Vagina (tissue), 2 donors: ENCODE data around the gene DYNLT3.

ENCODE experiments used
- POLR2A ChIP-seq, 2 donors: fragments of 450-650 bp; IDR thresholded peaks; one replicate each; pipeline ENCODE4 v1.6.1; 2017; ENCODE audit warnings: antibody characterized with exemption in 2 of 2, mild to moderate bottlenecking in 2 of 2, moderate library complexity in 2 of 2
- TF ChIP-seq, protein P1 (sequence below), 3 experiments: fragments of 450-650 bp in 2 of 3; fragments of 200-600 bp in 1 of 3; sonication (generic) in 1 of 3; IDR thresholded peaks; one replicate each; pipeline ENCODE4 v1.5.1; 2017 to 2019; ENCODE audit warnings: antibody characterized with exemption in 3 of 3, mild to moderate bottlenecking in 2 of 3, moderate library complexity in 2 of 3

DNA sequence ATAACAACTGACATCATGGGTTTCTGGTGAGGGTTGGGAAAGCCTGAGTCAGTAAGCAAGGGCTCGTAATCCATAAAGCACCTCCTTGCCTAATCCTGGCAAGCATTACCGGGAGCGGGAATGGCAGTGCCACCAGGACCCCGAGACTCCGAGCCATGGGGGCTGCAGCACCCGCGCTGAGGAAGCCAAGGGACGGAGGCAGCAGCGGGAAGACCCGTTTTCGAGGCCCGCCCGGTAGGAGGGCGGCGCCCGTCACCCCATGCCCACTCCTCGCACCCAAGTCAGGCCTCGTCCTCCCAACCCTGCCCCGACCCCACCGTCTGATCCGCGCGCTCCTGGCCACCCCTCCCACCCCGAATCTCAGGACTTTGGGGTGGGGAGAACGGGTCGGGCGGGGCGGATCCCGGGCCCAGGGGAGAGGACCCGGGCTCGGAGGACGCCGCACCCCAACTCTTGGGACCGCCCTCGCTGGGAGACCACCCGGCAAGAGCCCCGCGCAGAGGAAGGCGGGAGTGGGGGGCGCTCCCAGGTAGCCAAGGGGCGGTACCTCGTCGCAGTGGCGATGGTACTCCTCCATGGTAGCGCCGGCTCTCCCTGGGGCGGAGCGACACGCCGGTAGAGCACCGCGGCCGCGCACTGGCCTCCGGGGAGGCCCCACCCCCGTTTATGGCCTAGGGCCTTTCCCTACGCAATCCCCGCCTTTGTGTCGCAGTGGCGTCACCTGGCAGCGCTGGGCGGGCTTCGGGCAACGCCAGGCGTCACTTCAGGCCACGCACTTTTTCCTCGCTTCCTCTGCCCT lies at the start of gene DYNLT3:
- TF ChIP-seq, protein P1, sequence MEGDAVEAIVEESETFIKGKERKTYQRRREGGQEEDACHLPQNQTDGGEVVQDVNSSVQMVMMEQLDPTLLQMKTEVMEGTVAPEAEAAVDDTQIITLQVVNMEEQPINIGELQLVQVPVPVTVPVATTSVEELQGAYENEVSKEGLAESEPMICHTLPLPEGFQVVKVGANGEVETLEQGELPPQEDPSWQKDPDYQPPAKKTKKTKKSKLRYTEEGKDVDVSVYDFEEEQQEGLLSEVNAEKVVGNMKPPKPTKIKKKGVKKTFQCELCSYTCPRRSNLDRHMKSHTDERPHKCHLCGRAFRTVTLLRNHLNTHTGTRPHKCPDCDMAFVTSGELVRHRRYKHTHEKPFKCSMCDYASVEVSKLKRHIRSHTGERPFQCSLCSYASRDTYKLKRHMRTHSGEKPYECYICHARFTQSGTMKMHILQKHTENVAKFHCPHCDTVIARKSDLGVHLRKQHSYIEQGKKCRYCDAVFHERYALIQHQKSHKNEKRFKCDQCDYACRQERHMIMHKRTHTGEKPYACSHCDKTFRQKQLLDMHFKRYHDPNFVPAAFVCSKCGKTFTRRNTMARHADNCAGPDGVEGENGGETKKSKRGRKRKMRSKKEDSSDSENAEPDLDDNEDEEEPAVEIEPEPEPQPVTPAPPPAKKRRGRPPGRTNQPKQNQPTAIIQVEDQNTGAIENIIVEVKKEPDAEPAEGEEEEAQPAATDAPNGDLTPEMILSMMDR (IDR thresholded peaks at IDR 0.05): no peak
- TF ChIP-seq POLR2A (IDR thresholded peaks at IDR 0.05): peak in 1 of 2 donors; percentile 71
